ENCODE results near the gene PAK5. TPM values are rescaled to one million over a fixed set of nuclear protein-coding genes. Genes with fewer than 3 reads are reported as not detected.

The PAK5 gene
- total and polyA plus RNA-seq, 4 donors: 0.02 to 0.17 (median 0.04) TPM; not detected in 1

- H3K9me3 ChIP-seq (ENCODE audit: control insufficient read depth in 4 of 4, low read length in 3 of 4): no peaks in the 10 kb centered on the region
- no peak for DNase-seq (ENCODE audit: low spot score)
- H3K36me3 ChIP-seq (ENCODE audit: control insufficient read depth in 4 of 4, insufficient read depth in 3 of 4, low read depth in 1 of 4, low read length in 3 of 4): no peaks in the 10 kb centered on the region
- H3K4me1 ChIP-seq (ENCODE audit: control insufficient read depth in 4 of 4, insufficient read depth in 4 of 4, low read length in 3 of 4): no peaks in the 10 kb centered on the region
- H3K27ac ChIP-seq (ENCODE audit: low read depth in 1 of 2, low read length in 2 of 2): no peak overlapping the region
- H3K27me3 ChIP-seq (ENCODE audit: control insufficient read depth in 4 of 4, insufficient read depth in 4 of 4, low read length in 3 of 4): no peaks in the 10 kb centered on the region
- no peak overlapping the region for H3K9ac ChIP-seq (ENCODE audit: low read depth in 1 of 2, low read length in 2 of 2)
- TF ChIP-seq JUND (IDR thresholded peaks at IDR 0.05) (no peak), FOXA2 (IDR thresholded peaks at IDR 0.05) (no peak), MAX (IDR thresholded peaks at IDR 0.05) (no peak), FOXA1 (IDR thresholded peaks at IDR 0.05) (no peak), CTCF (IDR thresholded peaks at IDR 0.05; ENCODE audit: low read depth, low read length, missing input control) (no peak), GABPA (IDR thresholded peaks at IDR 0.05 in 1 of 2, conservative IDR thresholded peaks at IDR 0.05 in 1 of 2) (no peak), HNF4G (IDR thresholded peaks at IDR 0.05) (no peak), RXRA (IDR thresholded peaks at IDR 0.05) (no peak), TAF1 (conservative IDR thresholded peaks at IDR 0.05) (no peak), RAD21 (IDR thresholded peaks at IDR 0.05) (no peak)
- 78% methylated on average over 5 of the region's 5 CpGs for WGBS
- H3K4me3 ChIP-seq (ENCODE audit: low read depth in 1 of 3, low read length in 3 of 3): no peak overlapping the region
Measured at GRCh38 chr20:9582137-9582536, 256.7 kb downstream of the PAK5 start.

GRCh38 chr20:9581509-9581908 is 257.4 kb downstream of the PAK5 start:
- WGBS: 80% methylated on average over 4 of the region's 4 CpGs
- Histone ChIP-seq H3K4me3 (ENCODE audit: low read depth in 1 of 3, low read length in 3 of 3) (no peak overlapping the region), H3K4me1 (ENCODE audit: control insufficient read depth in 4 of 4, insufficient read depth in 4 of 4, low read length in 3 of 4) (no peaks in the 10 kb centered on the region), H3K27me3 (ENCODE audit: control insufficient read depth in 4 of 4, insufficient read depth in 4 of 4, low read length in 3 of 4) (peaks cover 0 to 4% (median 0%) of the 10 kb centered on the region in 4 donors), H3K27ac (ENCODE audit: low read depth in 1 of 2, low read length in 2 of 2) (no peak overlapping the region), H3K36me3 (ENCODE audit: control insufficient read depth in 4 of 4, insufficient read depth in 3 of 4, low read depth in 1 of 4, low read length in 3 of 4) (no peaks in the 10 kb centered on the region), H3K9me3 (ENCODE audit: control insufficient read depth in 4 of 4, low read length in 3 of 4) (no peaks in the 10 kb centered on the region), H3K9ac (ENCODE audit: low read depth in 1 of 2, low read length in 2 of 2) (no peak overlapping the region)
- DNase-seq (ENCODE audit: low spot score): no peak
- TF ChIP-seq GABPA (IDR thresholded peaks at IDR 0.05 in 1 of 2, conservative IDR thresholded peaks at IDR 0.05 in 1 of 2) (no peak), CTCF (IDR thresholded peaks at IDR 0.05; ENCODE audit: low read depth, low read length, missing input control) (no peak), FOXA2 (IDR thresholded peaks at IDR 0.05) (no peak), SP1 (IDR thresholded peaks at IDR 0.05) (no peak), MAX (IDR thresholded peaks at IDR 0.05) (no peak), NR2F2 (IDR thresholded peaks at IDR 0.05) (no peak), RAD21 (IDR thresholded peaks at IDR 0.05) (no peak), HNF4G (IDR thresholded peaks at IDR 0.05) (no peak), RXRA (IDR thresholded peaks at IDR 0.05) (no peak), FOXA1 (IDR thresholded peaks at IDR 0.05) (no peak), EGR1 (IDR thresholded peaks at IDR 0.05; ENCODE audit: low read depth in 2 of 2) (no peak), ZBTB33 (IDR thresholded peaks at IDR 0.05) (no peak), YY1 (IDR thresholded peaks at IDR 0.05) (no peak), ATF3 (IDR thresholded peaks at IDR 0.05) (no peak), HNF4A (conservative IDR thresholded peaks at IDR 0.05) (no peak), TAF1 (conservative IDR thresholded peaks at IDR 0.05) (no peak)
